K562 (cell line): ENCODE measurements around the gene ZBTB25.

Source experiments
- GTF2F1 ChIP-seq: IDR thresholded peaks from 2 replicates; pipeline ENCODE4 v1.6.1; 2011; ENCODE audit warnings: low read depth, low read length, improper control_type of control experiment
- JUN ChIP-seq, 2 experiments: sonication (generic) in 1 of 2; formaldehyde crosslinking in 1 of 2; IDR thresholded peaks; 2 replicates each; pipeline versions ENCODE4 v1.6.1 to v1.8.0; 2012 to 2022; ENCODE audit warnings: borderline replicate concordance in 2 of 2, mild to moderate bottlenecking in 2 of 2, improper control_type of control experiment in 1 of 2, low read depth in 1 of 2, low read length in 1 of 2, missing genetic modification reagents in 1 of 2
- ZNF644 ChIP-seq: fragments of 200-800 bp; sonication (Bioruptor generic); IDR thresholded peaks from 2 replicates; pipeline ENCODE4 v1.6.1; 2016; ENCODE audit warnings: low read depth, missing genetic modification characterization, missing compliant biosample characterization
- TF ChIP-seq, protein P1 (sequence below): fragments of 250-450 bp; sonication (Bioruptor Pico); IDR thresholded peaks from 2 replicates; pipeline ENCODE4 v1.5.0; 2020; ENCODE audit warnings: mild to moderate bottlenecking, borderline replicate concordance

DNA sequence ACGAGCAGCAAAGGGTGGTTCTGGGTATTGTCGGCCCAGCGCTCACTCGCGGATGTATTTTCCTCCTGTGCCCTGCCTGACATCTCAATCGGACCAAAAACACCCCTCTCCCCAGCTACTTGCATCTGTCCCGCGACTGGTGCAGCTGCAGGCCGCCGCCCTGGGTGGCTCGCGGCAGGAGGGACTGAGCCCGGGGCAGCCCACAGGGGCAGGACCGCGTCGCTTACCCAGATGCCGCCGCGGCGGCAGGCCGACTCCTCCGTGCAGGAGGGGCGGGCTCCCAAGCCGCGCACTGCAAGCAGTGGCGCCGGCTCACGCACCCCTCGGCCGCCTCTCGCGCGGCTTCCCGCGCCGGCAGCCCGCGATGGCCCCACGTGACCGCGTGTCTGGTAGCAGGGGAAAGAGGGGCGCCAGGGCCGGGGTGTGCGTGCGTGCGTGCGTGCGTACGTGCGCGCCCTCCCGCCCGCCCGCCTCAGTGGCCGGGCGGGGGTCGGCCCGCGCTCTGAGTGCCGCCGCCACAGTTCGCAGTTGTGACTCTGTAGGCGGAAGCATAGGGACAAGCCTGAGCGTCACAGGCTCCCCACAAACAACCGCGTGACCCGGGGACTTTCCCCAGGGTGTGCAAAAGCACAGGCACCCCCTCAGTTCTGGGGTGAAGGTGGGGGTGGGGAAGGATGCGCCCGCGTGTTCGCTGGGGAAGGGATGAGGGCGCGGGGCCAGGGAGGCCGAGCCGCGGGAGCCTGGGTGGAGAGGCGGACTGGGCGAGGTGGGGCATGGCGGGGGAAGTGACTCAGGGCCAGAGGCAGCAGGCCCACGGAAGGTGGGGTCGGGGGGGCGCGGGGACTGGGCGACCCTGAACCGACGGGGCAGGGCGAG is at the start of gene ZBTB25:
- TF ChIP-seq GTF2F1: no peak
- TF ChIP-seq ZNF644 (tag): no peak
- TF ChIP-seq, protein P1, sequence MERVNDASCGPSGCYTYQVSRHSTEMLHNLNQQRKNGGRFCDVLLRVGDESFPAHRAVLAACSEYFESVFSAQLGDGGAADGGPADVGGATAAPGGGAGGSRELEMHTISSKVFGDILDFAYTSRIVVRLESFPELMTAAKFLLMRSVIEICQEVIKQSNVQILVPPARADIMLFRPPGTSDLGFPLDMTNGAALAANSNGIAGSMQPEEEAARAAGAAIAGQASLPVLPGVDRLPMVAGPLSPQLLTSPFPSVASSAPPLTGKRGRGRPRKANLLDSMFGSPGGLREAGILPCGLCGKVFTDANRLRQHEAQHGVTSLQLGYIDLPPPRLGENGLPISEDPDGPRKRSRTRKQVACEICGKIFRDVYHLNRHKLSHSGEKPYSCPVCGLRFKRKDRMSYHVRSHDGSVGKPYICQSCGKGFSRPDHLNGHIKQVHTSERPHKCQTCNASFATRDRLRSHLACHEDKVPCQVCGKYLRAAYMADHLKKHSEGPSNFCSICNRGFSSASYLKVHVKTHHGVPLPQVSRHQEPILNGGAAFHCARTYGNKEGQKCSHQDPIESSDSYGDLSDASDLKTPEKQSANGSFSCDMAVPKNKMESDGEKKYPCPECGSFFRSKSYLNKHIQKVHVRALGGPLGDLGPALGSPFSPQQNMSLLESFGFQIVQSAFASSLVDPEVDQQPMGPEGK (CRISPR knock-in tag): no peak
- no peak for TF ChIP-seq JUN (IDR thresholded peaks at IDR 0.05; ENCODE audit: borderline replicate concordance, low read depth, low read length)
- TF ChIP-seq JUN (CRISPR knock-in tag; IDR thresholded peaks at IDR 0.05; ENCODE audit: borderline replicate concordance): no peak
